Neural cell (in vitro differentiated cells): ENCODE measurements around the gene USP20.

Source experiments
- EP300 ChIP-seq: fragments of 450-650 bp; conservative IDR thresholded peaks from 2 replicates; pipeline ENCODE4 v1.6.1; 2014; ENCODE audit warnings: antibody characterized with exemption, mild to moderate bottlenecking, moderate library complexity; ENCODE audit not compliant: poor library complexity, severe bottlenecking
- POLR2AphosphoS5 ChIP-seq: IDR thresholded peaks from 2 replicates; pipeline ENCODE4 v1.6.1; 2012
- RAD21 ChIP-seq: fragments of 450-650 bp; conservative IDR thresholded peaks from 2 replicates; pipeline ENCODE4 v1.6.1; 2014; ENCODE audit warnings: antibody characterized with exemption, mild to moderate bottlenecking, moderate library complexity
- SMC3 ChIP-seq: fragments of 450-650 bp; conservative IDR thresholded peaks from 2 replicates; pipeline ENCODE4 v1.6.1; 2014; ENCODE audit warnings: antibody characterized with exemption, mild to moderate bottlenecking, moderate library complexity; ENCODE audit not compliant: poor library complexity
- TF ChIP-seq, protein P1 (sequence below): fragments of 450-650 bp; IDR thresholded peaks from 2 replicates; pipeline ENCODE4 v1.5.1; 2014; ENCODE audit warnings: antibody characterized with exemption, mild to moderate bottlenecking, moderate library complexity; ENCODE audit not compliant: poor library complexity, severe bottlenecking
- TF ChIP-seq, protein P2 (sequence below): IDR thresholded peaks from 2 replicates; pipeline ENCODE4 v1.6.1; 2012; ENCODE audit warnings: borderline replicate concordance

DNA sequence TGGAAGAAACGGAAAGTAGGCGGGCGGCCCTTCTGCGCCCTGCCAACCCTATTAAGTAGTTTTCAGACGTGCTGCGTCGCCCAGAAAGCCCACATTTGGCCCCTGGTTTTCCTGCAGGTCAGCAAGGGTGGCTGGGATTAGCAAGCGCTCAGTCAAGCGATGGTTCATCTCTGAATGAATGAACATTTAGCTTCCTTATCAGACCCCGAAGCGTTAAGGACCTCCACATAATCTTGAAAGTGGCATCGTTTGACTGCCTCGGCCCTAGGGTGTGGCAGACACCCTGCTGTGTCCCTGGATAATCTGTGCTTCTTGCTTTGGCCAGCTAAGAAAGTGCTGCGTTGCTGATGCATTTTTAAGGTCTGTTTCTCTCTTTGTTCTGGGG, 31.6 kb upstream of the USP20 start:
- TF ChIP-seq, protein P1, sequence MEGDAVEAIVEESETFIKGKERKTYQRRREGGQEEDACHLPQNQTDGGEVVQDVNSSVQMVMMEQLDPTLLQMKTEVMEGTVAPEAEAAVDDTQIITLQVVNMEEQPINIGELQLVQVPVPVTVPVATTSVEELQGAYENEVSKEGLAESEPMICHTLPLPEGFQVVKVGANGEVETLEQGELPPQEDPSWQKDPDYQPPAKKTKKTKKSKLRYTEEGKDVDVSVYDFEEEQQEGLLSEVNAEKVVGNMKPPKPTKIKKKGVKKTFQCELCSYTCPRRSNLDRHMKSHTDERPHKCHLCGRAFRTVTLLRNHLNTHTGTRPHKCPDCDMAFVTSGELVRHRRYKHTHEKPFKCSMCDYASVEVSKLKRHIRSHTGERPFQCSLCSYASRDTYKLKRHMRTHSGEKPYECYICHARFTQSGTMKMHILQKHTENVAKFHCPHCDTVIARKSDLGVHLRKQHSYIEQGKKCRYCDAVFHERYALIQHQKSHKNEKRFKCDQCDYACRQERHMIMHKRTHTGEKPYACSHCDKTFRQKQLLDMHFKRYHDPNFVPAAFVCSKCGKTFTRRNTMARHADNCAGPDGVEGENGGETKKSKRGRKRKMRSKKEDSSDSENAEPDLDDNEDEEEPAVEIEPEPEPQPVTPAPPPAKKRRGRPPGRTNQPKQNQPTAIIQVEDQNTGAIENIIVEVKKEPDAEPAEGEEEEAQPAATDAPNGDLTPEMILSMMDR, result no peak
- TF ChIP-seq SMC3, result no peak
- TF ChIP-seq POLR2AphosphoS5, result no peak
- TF ChIP-seq, protein P2, sequence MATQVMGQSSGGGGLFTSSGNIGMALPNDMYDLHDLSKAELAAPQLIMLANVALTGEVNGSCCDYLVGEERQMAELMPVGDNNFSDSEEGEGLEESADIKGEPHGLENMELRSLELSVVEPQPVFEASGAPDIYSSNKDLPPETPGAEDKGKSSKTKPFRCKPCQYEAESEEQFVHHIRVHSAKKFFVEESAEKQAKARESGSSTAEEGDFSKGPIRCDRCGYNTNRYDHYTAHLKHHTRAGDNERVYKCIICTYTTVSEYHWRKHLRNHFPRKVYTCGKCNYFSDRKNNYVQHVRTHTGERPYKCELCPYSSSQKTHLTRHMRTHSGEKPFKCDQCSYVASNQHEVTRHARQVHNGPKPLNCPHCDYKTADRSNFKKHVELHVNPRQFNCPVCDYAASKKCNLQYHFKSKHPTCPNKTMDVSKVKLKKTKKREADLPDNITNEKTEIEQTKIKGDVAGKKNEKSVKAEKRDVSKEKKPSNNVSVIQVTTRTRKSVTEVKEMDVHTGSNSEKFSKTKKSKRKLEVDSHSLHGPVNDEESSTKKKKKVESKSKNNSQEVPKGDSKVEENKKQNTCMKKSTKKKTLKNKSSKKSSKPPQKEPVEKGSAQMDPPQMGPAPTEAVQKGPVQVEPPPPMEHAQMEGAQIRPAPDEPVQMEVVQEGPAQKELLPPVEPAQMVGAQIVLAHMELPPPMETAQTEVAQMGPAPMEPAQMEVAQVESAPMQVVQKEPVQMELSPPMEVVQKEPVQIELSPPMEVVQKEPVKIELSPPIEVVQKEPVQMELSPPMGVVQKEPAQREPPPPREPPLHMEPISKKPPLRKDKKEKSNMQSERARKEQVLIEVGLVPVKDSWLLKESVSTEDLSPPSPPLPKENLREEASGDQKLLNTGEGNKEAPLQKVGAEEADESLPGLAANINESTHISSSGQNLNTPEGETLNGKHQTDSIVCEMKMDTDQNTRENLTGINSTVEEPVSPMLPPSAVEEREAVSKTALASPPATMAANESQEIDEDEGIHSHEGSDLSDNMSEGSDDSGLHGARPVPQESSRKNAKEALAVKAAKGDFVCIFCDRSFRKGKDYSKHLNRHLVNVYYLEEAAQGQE, result no peak
- no peak for TF ChIP-seq RAD21
- no peak for TF ChIP-seq EP300
